Urinary bladder (tissue), 4 donors: ENCODE data around the gene ELP2. TPM values are rescaled to one million over a fixed set of nuclear protein-coding genes. Genes with fewer than 3 reads are reported as not detected.
A peak's percentile ranks its signal among the peaks of the same experiment; 100 is the strongest.

Source experiments
- DNase-seq: peaks from one replicate; pipeline ENCODE4 v3.0.0-alpha.2; 2015; ENCODE audit errors: extremely low spot score
- H3K27ac ChIP-seq: one replicate; pipeline ENCODE4 v1.5.1; 2013; ENCODE audit warnings: low read depth, mild to moderate bottlenecking, moderate library complexity
- H3K36me3 ChIP-seq: one replicate; pipeline ENCODE4 v1.6.1; 2013; ENCODE audit warnings: mild to moderate bottlenecking, moderate library complexity; ENCODE audit not compliant: insufficient read depth
- H3K4me1 ChIP-seq: one replicate; pipeline ENCODE4 v1.6.1; 2013; ENCODE audit warnings: mild to moderate bottlenecking, moderate library complexity; ENCODE audit not compliant: insufficient read depth
- H3K4me3 ChIP-seq: one replicate; pipeline ENCODE4 v1.5.1; 2013; ENCODE audit warnings: low read depth, low read length
- WGBS: extraction: QIAGEN DNeasy Blood & Tissue Kit; methylation state at CpG from one replicate; pipeline ENCODE4 v1.1.7; 2013; 5-methylcytosine and 5-hydroxymethylcytosine counted together
- polyA plus RNA-seq: library from polyadenylated mRNA; stranded (reverse); fragments of 200-250 nt; gene quantifications from one replicate; pipeline ENCODE4 v1.2.3, GENCODE V29; 2013
- total RNA-seq: library from RNA; depleted of rRNA; stranded (reverse); fragments of >200 nt; gene quantifications from one replicate; pipeline ENCODE4 v1.2.3, GENCODE V29; 2014
- donor health status: healthy with polysubstance abuse.
- donor health status: healthy.

ELP2 gene
- total and polyA plus RNA-seq, 2 donors = 47.7 to 172 TPM

DNA sequence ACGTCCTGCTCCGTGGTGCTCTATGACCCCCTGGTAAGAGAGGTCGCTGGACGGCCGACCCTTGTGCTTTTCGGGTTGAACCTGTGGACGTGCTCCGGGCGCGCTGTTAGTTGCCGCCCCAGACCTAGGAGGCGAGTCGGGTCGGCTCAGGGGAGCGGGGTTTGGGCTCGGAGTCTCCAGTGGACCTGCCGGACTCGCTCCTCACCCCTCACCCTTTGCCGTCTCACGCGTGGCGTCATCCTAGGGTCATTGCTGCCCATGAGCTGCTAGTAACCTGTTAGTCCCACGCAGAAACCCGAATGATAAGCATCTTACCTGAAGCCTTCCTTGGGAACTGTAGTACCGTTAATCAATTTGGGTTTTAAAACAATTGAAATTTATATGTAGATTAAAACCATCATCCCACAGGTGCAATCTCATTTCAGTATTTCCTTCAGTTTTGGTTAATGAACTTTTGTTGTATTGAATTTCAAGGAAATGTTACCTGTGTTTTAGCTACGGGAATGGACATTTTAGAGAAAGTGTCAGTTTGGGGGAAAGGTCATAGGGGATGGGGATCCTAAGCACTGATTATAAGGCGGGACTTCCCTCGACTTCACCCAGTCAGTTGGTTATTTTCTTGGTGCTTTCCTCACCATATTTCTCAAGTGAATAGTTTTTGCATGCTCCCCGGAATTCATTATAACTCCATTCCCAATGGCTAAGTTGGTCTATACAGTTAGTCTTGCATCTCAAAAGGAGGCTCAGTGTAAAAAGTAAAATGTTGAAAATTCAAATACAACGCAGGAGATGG lies 536 bp downstream of the ELP2 start:
- peak overlapping the region; percentile 53 for H3K27ac ChIP-seq
- H3K4me3 ChIP-seq = peak overlapping the region; percentile 96
- peaks cover 7% of the 10 kb centered on the region for H3K4me1 ChIP-seq
- 2% methylated on average over 30 of the region's 30 CpGs for WGBS
- no peaks in the 10 kb centered on the region for H3K36me3 ChIP-seq
- no peak for DNase-seq

DNA sequence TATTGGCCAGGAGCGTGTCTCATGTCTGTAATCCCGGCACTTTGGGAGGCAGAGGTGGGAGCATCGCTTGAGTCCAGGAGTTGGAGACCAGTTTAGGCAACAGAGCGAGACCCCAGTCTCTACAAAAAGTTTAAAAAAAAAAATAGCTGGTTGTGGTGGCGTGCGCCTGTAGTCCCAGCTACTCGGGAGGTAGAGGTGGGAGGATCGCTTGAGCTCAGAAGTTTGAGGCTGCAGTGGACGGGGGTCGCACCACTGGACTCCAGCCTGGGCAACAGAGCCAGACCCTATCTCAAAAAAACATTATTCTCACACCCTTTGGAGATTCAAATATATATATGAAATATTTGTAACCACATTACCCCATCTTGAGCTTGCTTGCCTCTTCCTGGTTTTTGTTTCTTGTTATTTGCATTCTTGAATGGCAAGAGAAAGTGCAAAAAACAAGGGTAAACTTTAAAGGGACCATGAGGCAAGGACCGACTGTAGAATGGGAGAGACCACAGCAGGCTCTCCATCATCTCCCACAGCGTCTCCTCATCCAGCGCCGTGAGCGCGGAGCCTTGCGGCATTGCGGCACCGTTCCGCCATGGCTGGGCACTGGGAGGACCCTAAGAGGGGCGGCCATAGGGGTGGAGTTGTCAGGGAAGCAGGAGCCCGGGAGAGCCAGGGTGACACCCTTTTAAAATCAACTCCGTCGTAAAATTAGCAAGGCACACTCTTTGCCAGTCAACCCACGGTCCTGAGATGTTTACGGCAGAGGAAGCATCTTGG lies 1.4 kb downstream of the ELP2 start:
- Histone ChIP-seq H3K4me1 (peaks cover 7% of the 10 kb centered on the region), H3K36me3 (no peaks in the 10 kb centered on the region), H3K4me3 (peak overlapping the region; percentile 96), H3K27ac (no peak overlapping the region)
- no peak for DNase-seq
- 85% methylated on average over 26 of the region's 26 CpGs for WGBS

DNA sequence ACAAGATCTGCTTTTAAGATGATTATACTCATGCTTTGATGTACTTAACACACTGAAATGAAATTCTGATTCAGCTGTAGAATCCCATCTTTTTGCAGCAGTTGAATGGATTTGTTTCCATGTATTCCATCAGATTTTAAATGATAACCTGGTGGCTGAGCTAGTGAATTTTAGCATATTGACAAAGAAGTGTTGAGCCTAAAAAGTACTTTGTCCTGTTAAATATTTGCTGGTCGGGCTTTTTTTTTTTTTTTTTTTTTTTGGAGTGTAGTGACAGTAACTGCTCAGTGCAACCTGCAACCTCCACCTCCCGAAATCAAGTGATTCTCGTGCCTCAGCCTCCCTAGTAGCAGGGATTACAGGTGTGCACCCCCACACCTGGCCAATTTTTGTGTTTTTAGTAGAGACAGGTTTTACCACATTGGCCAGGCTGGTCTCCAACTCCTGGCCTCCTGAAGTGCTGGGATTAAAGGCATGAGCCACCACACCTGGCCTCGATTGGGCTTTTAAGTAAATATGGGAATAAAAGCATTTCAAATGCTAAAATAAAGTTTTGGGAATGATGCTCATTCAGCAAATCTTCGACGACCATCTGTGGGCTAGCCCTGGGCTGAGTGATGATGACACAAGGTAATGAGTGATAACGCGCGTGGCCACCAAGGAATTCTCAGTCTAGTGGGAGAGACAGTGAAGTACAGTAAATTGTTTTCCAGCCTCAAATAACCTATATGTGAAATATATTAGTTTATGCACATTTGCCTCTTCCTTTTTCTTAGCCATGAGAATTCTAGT lies 2.2 kb downstream of the ELP2 start:
- Histone ChIP-seq H3K4me3 (no peak overlapping the region), H3K4me1 (peaks cover 7% of the 10 kb centered on the region), H3K36me3 (no peaks in the 10 kb centered on the region), H3K27ac (no peak overlapping the region)
- DNase-seq = no peak
- WGBS = 87% methylated on average over 9 of the region's 9 CpGs

GRCh38 chr18:36132756-36133155 lies 3.1 kb downstream of the ELP2 start:
- Histone ChIP-seq H3K4me3 (no peak overlapping the region), H3K4me1 (peaks cover 7% of the 10 kb centered on the region), H3K27ac (no peak overlapping the region), H3K36me3 (peaks cover 2% of the 10 kb centered on the region)
- DNase-seq = no peak
- WGBS = 81% methylated on average over 3 of the region's 3 CpGs

- 95% methylated on average over 1 of the region's 1 CpG for WGBS
- Histone ChIP-seq H3K4me3 (no peak overlapping the region), H3K36me3 (peaks cover 9% of the 10 kb centered on the region), H3K4me1 (peaks cover 7% of the 10 kb centered on the region), H3K27ac (no peak overlapping the region)
- DNase-seq = no peak
Observed at GRCh38 chr18:36135264-36135663, 5.6 kb downstream of the ELP2 start.

- H3K27ac ChIP-seq = no peak overlapping the region
- no peaks in the 10 kb centered on the region for H3K4me1 ChIP-seq
- DNase-seq = no peak
- no peak overlapping the region for H3K4me3 ChIP-seq
- H3K36me3 ChIP-seq = peaks cover 12% of the 10 kb centered on the region
- WGBS = 90% methylated on average over 5 of the region's 5 CpGs
Observed at GRCh38 chr18:36139245-36139644, 9.5 kb downstream of the ELP2 start.

DNA sequence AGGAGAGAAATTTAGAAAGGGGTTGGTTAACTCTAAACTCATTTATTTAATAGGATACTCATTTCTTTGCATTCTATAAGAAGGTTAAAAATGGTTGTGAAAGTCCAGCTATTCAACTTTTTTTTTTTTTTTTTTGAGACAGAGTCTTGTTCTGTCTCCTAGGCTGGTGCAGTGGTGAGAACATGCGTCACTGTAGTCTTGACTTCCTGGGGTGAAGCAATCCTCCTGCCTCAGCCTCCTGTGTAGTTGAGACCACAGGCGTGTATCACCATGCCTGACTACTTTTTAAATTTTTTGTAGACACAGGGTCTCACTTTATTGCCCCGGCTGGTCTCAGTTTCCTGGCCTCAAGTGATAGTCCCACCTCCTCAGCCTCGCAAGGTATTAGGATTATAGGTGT lies 11.9 kb downstream of the ELP2 start:
- DNase-seq = no peak
- peaks cover 14% of the 10 kb centered on the region for H3K36me3 ChIP-seq
- no peak overlapping the region for H3K4me3 ChIP-seq
- no peak overlapping the region for H3K27ac ChIP-seq
- no peaks in the 10 kb centered on the region for H3K4me1 ChIP-seq
- 97% methylated on average over 4 of the region's 4 CpGs for WGBS

GRCh38 chr18:36142751-36143150 lies 13.1 kb downstream of the ELP2 start:
- Histone ChIP-seq H3K27ac (no peak overlapping the region), H3K4me3 (no peak overlapping the region), H3K36me3 (peaks cover 12% of the 10 kb centered on the region), H3K4me1 (no peaks in the 10 kb centered on the region)
- DNase-seq = no peak
- WGBS = 90% methylated on average over 3 of the region's 3 CpGs

DNA sequence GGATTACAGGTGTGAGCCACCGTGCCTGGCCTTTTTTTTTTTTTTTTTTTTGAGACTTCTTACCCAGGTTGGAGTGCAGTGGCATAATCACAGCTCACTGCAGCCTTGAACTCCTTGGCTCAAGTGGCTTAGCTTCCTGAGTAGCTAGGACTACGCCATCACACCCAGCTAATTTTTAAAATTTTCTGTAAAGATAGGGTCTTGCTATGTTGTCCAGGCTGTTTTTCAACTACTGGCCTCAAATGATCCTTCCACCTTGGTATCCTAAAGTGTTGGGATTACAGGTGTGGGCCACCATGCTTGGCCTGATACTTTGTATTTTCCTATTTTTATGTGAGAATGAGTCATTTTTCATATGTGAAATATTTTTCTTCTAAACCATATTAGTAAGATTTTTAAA lies 13.7 kb downstream of the ELP2 start:
- no peak for DNase-seq
- Histone ChIP-seq H3K4me3 (no peak overlapping the region), H3K36me3 (peaks cover 8% of the 10 kb centered on the region), H3K27ac (no peak overlapping the region), H3K4me1 (no peaks in the 10 kb centered on the region)
- 90% methylated on average over 2 of the region's 2 CpGs for WGBS

DNA sequence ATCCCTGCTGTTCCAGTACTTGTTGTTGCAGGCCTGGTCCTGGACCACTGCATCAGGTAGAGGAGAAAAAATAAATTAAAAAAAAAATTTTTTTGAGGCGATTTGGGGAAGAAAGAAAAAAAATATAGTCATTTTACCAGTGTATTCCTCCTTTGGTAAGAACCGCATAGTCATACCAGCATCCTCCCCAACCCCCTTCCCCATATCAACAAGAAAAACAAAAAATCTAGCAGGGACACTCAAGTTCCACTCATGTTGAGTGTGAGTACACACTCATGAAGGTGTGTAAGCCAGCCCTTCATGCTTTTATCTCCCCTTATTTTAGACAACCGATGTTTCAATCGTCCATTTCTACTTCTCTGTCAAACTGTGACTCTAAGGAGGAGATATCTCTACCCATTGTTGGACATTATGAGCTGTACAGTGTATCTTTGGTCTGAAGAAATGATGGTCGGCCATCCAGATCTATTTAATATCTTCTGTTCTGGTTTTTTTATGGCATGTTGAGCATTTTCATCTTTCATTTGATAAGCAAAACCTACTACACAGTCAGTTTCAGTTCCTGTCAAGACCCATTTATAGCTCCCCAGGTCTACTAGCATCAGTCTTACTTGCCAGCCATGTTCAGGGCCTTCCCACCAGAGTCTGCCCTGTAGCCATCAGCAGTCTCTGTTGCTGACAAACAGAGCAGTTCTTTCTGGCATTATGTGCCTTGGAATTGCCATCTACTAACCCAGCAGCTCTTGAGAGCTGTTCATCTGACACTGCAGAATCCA lies 20.0 kb downstream of the ELP2 start:
- DNase-seq = no peak
- peaks cover 4% of the 10 kb centered on the region for H3K36me3 ChIP-seq
- 95% methylated on average over 5 of the region's 5 CpGs for WGBS

GRCh38 chr18:36152781-36153180 lies 23.1 kb downstream of the ELP2 start:
- Histone ChIP-seq H3K27ac (no peak overlapping the region), H3K4me1 (no peaks in the 10 kb centered on the region), H3K36me3 (peaks cover 11% of the 10 kb centered on the region), H3K4me3 (no peak overlapping the region)
- no peak for DNase-seq
- WGBS = 92% methylated on average over 1 of the region's 1 CpG

More for the DNA sequence above, 20.0 kb downstream of the ELP2 start:
- no peaks in the 10 kb centered on the region for H3K4me1 ChIP-seq
- no peak overlapping the region for H3K27ac ChIP-seq
- H3K4me3 ChIP-seq = no peak overlapping the region

DNA sequence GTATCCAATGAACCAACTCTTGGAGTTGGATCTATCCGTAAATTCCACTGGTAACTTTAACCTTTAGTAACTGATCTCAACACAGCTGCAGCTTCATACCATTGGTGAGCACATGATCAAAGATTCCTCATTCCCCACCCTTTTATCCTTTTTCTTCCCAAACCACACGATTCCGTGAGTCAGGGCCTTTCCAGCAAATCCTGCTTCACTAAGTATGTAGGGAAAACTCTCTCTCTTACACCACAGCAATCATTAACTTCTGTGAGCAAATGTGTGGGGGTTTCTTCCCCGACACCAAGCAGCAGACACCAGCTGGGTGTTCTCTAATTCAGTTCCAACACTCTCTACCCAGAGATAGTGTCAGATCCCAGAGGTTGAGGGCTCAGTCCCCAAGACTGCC lies 23.5 kb downstream of the ELP2 start:
- H3K36me3 ChIP-seq = peaks cover 11% of the 10 kb centered on the region
- 72% methylated on average over 4 of the region's 4 CpGs for WGBS
- H3K27ac ChIP-seq = no peak overlapping the region
- DNase-seq = no peak
- no peaks in the 10 kb centered on the region for H3K4me1 ChIP-seq
- H3K4me3 ChIP-seq = no peak overlapping the region

- WGBS = 73% methylated on average over 2 of the region's 2 CpGs
- H3K4me3 ChIP-seq = no peak overlapping the region
- H3K27ac ChIP-seq = no peak overlapping the region
- no peaks in the 10 kb centered on the region for H3K4me1 ChIP-seq
- no peak for DNase-seq
- peaks cover 11% of the 10 kb centered on the region for H3K36me3 ChIP-seq
Observed at GRCh38 chr18:36153771-36154170, 24.1 kb downstream of the ELP2 start.
